ENCODE measurements around the gene ERICH6B. TPM values are rescaled to one million over a fixed set of nuclear protein-coding genes. Genes with fewer than 3 reads are reported as not detected.

ERICH6B gene
- total and polyA plus RNA-seq, 2 of the 8 experiments (the other 6 are each of a cell fraction or from before 2014, with no cell fraction given) = not detected

DNA sequence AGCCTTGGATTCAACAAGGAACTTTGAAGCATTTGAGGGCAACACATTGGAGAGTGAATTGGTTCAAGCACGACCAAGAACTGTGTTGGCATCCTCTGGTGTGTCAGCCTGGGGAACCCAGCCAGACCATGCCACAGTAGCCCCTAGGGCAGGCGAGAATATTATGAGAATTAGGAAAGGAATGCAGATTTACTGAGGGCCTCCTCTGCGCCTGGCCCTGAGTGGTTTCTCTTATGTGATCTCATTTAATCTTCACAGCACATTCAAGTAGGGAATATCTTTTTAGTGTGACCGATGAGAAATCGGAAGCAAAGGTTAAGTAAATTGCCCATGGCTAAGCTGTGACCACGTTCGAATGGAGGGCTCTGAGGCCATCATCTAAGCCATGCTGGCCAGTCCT, 15.3 kb upstream of the ERICH6B start:
- DNase-seq (ENCODE audit: low read depth in 1 of 2, low spot score in 2 of 2) = no peak
- Histone ChIP-seq H3K4me1 (replicated peaks in 1 of 4; ENCODE audit: control insufficient read depth in 3 of 4, insufficient read depth in 4 of 4, low read length in 3 of 4) (peaks cover 0 to 6% (median 2%) of the 10 kb centered on the region in 4 experiments; a peak in 2 of 7 replicates), H2BK12ac (ENCODE audit: low read depth, low read length) (no peak overlapping the region), H3K9me3 (ENCODE audit: insufficient read depth in 2 of 2, low read depth in 1 of 2, low read length in 1 of 2) (no peaks in the 10 kb centered on the region), H3K23me2 (ENCODE audit: low read depth, low read length) (no peaks in the 10 kb centered on the region), H3K27me3 (replicated peaks in 1 of 4; ENCODE audit: control insufficient read depth in 3 of 4, extremely low read depth in 1 of 4, insufficient read depth in 3 of 4, low read length in 3 of 4) (no peaks in the 10 kb centered on the region), H2BK120ac (replicated peaks; ENCODE audit: low read depth, low read length) (no peak overlapping the region), H4K20me1 (replicated peaks in 1 of 2; ENCODE audit: control insufficient read depth in 1 of 2, insufficient read depth in 2 of 2, low read length in 2 of 2) (no peaks in the 10 kb centered on the region), H3K56ac (replicated peaks; ENCODE audit: insufficient read length, low read depth, low read length) (no peak overlapping the region), H2AK5ac (ENCODE audit: low read depth, low read length) (no peak overlapping the region), H4K91ac (replicated peaks; ENCODE audit: insufficient read length, low read length) (no peak overlapping the region), H3K9ac (replicated peaks in 1 of 4; ENCODE audit: extremely low read depth in 1 of 4, low read depth in 3 of 4, low read length in 3 of 4) (no peak overlapping the region), H3K27ac (ENCODE audit: low read depth, low read length) (no peak overlapping the region), H3K36me3 (ENCODE audit: control insufficient read depth in 2 of 4, insufficient read depth in 4 of 4, low read length in 3 of 4) (no peaks in the 10 kb centered on the region), H3K4me2 (ENCODE audit: insufficient read depth in 1 of 2, low read depth in 2 of 2, low read length in 2 of 2) (no peak overlapping the region), H2BK15ac (ENCODE audit: low read length) (no peak overlapping the region), H2BK20ac (ENCODE audit: low read length) (no peak overlapping the region), H4K5ac (ENCODE audit: insufficient read length, low read depth, low read length) (no peak overlapping the region), H3K79me2 (ENCODE audit: control insufficient read depth in 1 of 2, insufficient read depth in 2 of 2, low read length in 2 of 2) (no peaks in the 10 kb centered on the region), H3K4me3 (ENCODE audit: extremely low read depth in 1 of 4, insufficient read depth in 2 of 4, low read depth in 3 of 4, low read length in 4 of 4) (no peak overlapping the region), H3K18ac (ENCODE audit: extremely low read depth, low read length) (no peak overlapping the region), H2BK5ac (ENCODE audit: low read depth, low read length) (no peak overlapping the region), H4K8ac (ENCODE audit: extremely low read depth, insufficient read depth, low read length) (no peak overlapping the region), H2AFZ (ENCODE audit: low read length) (no peak overlapping the region), H3K14ac (ENCODE audit: insufficient read length) (no peak overlapping the region), H3K4ac (replicated peaks; ENCODE audit: insufficient read length, low read depth, low read length) (no peak overlapping the region), H3K23ac (ENCODE audit: insufficient read length) (no peak overlapping the region), H3K79me1 (ENCODE audit: low read depth, low read length) (no peaks in the 10 kb centered on the region)
- no peak for FAIRE-seq
- ChIA-PET POLR2A (ENCODE audit: partially characterized antibody) (no interaction called here), CTCF (ENCODE audit: partially characterized antibody) (interaction anchor here (0.8 to 1.4 kb wide), 3 partner anchors 53 to 98 kb away, joined by 3 to 6 read pairs (median 4); no protein-coding TSS in a partner anchor)
- WGBS, 2 experiments (ENCODE audit: extremely low coverage in 1 of 2, insufficient coverage in 1 of 2, insufficient read length in 1 of 2, insufficient replicate concordance in 2 of 2, low coverage in 1 of 2, low lambda C conversion rate in 2 of 2, missing lambda C conversion rate in 1 of 2) = 89% methylated on average over 7 of the region's 7 CpGs; no CpG with 5 or more reads in 1 of the 2 experiments
- TF ChIP-seq, protein P1, sequence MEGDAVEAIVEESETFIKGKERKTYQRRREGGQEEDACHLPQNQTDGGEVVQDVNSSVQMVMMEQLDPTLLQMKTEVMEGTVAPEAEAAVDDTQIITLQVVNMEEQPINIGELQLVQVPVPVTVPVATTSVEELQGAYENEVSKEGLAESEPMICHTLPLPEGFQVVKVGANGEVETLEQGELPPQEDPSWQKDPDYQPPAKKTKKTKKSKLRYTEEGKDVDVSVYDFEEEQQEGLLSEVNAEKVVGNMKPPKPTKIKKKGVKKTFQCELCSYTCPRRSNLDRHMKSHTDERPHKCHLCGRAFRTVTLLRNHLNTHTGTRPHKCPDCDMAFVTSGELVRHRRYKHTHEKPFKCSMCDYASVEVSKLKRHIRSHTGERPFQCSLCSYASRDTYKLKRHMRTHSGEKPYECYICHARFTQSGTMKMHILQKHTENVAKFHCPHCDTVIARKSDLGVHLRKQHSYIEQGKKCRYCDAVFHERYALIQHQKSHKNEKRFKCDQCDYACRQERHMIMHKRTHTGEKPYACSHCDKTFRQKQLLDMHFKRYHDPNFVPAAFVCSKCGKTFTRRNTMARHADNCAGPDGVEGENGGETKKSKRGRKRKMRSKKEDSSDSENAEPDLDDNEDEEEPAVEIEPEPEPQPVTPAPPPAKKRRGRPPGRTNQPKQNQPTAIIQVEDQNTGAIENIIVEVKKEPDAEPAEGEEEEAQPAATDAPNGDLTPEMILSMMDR (IDR thresholded peaks at IDR 0.05; ENCODE audit: control extremely low read depth in 1 of 3, insufficient read depth in 1 of 3, low read depth in 1 of 3, low read length in 3 of 3) = no peak
- TF ChIP-seq ATF3 (IDR thresholded peaks at IDR 0.05; ENCODE audit: insufficient read depth, low read depth, low read length) (no peak), CREB1 (IDR thresholded peaks at IDR 0.05) (no peak)
